BLaER1 (cell line): ENCODE measurements around the gene MAP3K9.

Experiments
- H3K27ac ChIP-seq: shearing (Covaris generic); formaldehyde crosslinking; 2 replicates; pipeline ENCODE4 v1.8.1; 2022
- H3K27me3 ChIP-seq: shearing (Covaris generic); formaldehyde crosslinking; 2 replicates; pipeline ENCODE4 v1.8.1; 2022
- H3K36me3 ChIP-seq: shearing (Covaris generic); formaldehyde crosslinking; 2 replicates; pipeline ENCODE4 v1.8.1; 2022
- H3K4me1 ChIP-seq: shearing (Covaris generic); formaldehyde crosslinking; 2 replicates; pipeline ENCODE4 v1.8.1; 2022
- H3K4me2 ChIP-seq: shearing (Covaris generic); formaldehyde crosslinking; 2 replicates; pipeline ENCODE4 v1.8.1; 2022
- H3K4me3 ChIP-seq: shearing (Covaris generic); formaldehyde crosslinking; 2 replicates; pipeline ENCODE4 v1.8.1; 2022
- H3K9ac ChIP-seq: shearing (Covaris generic); formaldehyde crosslinking; 2 replicates; pipeline ENCODE4 v1.8.1; 2022
- H3K9me3 ChIP-seq: shearing (Covaris generic); formaldehyde crosslinking; 2 replicates; pipeline ENCODE4 v1.8.1; 2022
- H4K20me1 ChIP-seq: shearing (Covaris generic); formaldehyde crosslinking; 2 replicates; pipeline ENCODE4 v1.8.1; 2022
- Cebpa-rat ChIP-seq: shearing (Covaris generic); IDR thresholded peaks from 2 replicates; pipeline ENCODE4 v1.8.1; 2022

The MAP3K9 gene

DNA sequence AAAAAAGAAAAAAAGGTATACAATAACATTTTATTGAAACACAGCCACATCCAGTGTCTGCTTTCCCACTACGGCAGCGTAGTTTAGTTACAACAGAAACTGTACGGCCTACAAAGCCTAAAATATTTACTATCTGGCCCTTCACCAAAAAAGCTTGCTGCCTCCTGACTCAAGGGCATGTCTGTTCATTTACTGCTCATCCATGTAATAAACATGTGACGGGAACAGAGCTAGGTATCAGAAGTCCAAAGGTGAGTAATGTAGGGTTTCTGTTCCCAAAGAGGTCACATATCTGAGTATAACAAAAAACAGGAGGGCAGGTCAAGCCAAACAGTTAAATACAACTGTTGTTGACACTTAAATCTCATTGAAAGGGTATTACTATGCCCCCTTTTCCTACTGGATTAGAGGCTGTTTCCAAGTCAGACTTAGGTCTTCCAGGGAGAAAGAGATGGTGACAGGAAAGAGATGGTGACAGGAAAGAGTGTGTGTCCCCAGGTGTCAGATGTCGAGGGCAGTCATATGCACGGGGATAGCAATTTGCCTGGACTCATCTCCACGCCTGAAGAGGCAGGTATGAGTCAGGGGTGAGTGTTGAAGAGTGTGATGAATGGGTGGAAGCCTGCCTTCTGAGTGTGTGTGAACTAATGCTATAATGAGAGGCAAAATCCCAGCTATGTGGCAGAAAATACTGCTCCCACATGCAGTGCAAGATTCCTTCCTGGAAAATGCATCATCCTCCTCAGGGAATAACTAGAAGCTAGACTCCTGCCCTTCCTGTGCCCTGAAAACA lies 77.7 kb downstream of the MAP3K9 start:
- TF ChIP-seq Cebpa-rat = no peak
- Histone ChIP-seq H3K9me3 (no peaks in the 10 kb centered on the region), H3K27me3 (no peaks in the 10 kb centered on the region), H3K36me3 (peaks cover 31% of the 10 kb centered on the region; the same call in 1 of the 2 replicates), H3K27ac (no peak overlapping the region), H3K9ac (no peak overlapping the region), H4K20me1 (no peaks in the 10 kb centered on the region), H3K4me1 (peaks cover 20% of the 10 kb centered on the region), H3K4me2 (no peak overlapping the region), H3K4me3 (no peak overlapping the region)

DNA sequence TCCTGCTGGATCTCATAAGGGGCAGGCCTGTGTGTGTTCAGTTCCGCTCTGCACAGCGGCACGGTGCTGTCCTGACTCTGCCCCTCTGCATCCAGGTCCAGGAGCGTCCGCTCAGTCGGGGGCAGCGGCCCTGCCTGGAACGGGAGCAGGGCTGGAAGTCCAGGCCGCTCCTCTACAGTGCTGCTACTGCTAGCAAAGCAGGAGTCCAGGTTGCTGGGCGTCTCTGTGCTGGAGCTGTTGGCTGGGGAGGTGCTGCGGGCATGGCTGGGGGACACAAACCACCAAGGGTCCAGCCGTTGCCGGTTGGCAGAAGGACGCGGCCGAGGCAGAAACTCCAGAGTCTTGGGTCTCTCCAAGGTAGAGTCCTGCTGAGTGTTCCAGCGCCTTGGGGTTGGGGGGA lies 78.9 kb downstream of the MAP3K9 start:
- Histone ChIP-seq H3K36me3 (peaks cover 31% of the 10 kb centered on the region; the same call in 1 of the 2 replicates), H4K20me1 (no peaks in the 10 kb centered on the region), H3K27ac (no peak overlapping the region), H3K4me2 (no peak overlapping the region), H3K4me3 (no peak overlapping the region), H3K27me3 (no peaks in the 10 kb centered on the region), H3K4me1 (peaks cover 30% of the 10 kb centered on the region), H3K9ac (no peak overlapping the region), H3K9me3 (no peaks in the 10 kb centered on the region)
- no peak for TF ChIP-seq Cebpa-rat

DNA sequence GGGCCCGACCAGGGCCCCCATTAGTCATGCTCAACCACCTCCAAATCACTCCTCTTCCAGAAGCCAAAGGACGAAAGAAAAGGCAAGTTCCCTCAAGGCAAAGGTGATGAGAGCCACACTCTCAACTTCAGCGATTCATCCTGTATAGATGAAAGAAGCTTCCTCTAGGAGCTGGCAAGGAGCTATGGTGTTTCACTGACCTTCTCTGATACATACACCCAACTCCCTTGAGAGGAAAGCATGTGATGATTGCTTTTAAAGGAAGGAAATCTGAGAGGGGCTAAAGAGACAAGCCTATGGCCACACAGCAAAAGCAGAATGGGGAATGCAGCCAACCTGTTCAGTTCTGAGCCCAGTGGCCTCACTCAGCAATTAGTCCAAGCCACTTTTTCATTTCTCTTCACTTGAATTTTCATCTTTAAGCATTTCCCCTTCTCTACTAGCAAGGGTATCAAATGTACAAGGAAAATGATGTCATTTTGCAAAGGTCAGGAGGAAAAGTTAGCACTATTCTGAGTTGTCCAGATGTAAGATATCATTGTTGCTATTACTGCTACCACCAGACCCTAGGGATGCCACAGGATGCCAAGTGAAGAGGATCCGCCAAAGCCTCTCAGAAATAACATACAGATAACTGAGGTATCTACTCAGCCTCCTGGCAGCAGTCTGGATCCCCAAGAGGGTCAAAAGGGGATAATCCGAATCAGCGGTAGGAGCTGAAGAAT lies 82.5 kb downstream of the MAP3K9 start:
- H3K4me3 ChIP-seq = no peak overlapping the region
- no peaks in the 10 kb centered on the region for H3K9me3 ChIP-seq
- H3K36me3 ChIP-seq = peaks cover 9% of the 10 kb centered on the region; the same call in 1 of the 2 replicates
- H3K9ac ChIP-seq = peak overlapping the region; percentile 0; the same call in 1 of the 2 replicates
- no peaks in the 10 kb centered on the region for H4K20me1 ChIP-seq
- H3K4me1 ChIP-seq = peaks cover 30% of the 10 kb centered on the region
- no peaks in the 10 kb centered on the region for H3K27me3 ChIP-seq
- TF ChIP-seq Cebpa-rat = no peak
- peak overlapping the region; percentile 85 for H3K4me2 ChIP-seq
- peak overlapping the region; percentile 52 for H3K27ac ChIP-seq

DNA sequence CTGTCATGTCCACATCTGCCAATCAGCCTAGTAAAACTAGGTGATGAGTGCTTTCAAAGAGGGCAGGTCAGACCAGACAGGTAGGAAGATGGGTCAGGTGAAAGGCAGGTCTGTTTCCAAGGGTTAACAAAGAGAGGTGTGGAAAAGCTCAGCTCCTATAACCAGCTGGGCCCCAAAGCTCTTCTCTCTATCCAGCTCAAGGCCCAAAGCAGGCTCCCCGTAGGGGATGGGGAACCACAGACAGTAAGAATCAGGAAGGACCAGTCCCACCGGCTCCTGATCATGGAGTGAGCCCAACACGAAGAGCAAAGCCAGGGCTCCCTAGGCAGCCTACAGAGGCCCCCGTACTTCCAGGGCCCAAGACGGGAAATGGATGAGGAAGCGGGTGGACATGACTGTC lies 84.4 kb downstream of the MAP3K9 start:
- Histone ChIP-seq H3K4me1 (peaks cover 30% of the 10 kb centered on the region), H3K36me3 (peaks cover 3% of the 10 kb centered on the region; the same call in 1 of the 2 replicates), H3K9ac (no peak overlapping the region), H3K9me3 (no peaks in the 10 kb centered on the region), H3K4me3 (no peak overlapping the region), H4K20me1 (no peaks in the 10 kb centered on the region), H3K27me3 (no peaks in the 10 kb centered on the region), H3K4me2 (no peak overlapping the region), H3K27ac (no peak overlapping the region)
- no peak for TF ChIP-seq Cebpa-rat

DNA sequence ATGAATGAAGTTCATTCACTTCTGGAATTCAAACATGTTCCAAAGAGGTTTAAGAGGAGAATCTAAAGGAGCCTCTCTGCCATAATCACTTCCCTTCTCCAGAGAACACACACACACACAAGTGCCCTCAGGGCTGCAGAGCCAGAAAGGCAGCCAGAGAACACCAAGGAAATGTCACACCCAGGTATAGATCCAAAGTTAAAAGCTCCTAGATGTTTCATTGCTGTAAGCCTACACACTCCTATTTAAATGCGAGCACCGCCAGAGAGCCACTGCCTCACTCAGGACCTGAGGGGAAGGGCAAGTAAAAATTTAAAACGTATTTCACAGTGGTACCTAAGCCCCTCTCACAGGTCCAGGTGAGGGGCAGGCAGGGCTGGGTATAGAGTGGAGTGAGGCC lies 85.2 kb downstream of the MAP3K9 start:
- no peak overlapping the region for H3K9ac ChIP-seq

DNA sequence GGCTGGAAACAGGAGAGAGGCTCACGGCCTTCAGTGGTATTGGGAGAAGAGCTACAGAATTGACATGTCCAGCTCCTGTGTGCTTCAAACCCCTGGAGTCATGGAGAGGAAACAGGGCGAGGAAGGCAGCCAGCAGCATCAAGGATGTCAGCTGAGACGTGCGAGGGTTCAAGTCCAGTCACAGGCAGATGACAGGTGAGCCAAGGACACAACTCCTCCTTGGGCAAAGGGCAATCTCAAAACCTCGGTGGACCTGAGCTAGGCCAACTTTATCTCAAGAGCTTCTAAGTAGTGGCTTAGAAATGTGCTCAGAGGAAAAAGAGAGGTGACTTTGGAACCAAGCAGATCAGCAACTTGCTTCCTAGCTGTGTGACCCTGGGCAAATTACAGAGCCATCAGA lies 86.0 kb downstream of the MAP3K9 start:
- no peak overlapping the region for H3K4me2 ChIP-seq
- H3K27ac ChIP-seq = no peak overlapping the region
- no peaks in the 10 kb centered on the region for H3K27me3 ChIP-seq
- no peak overlapping the region for H3K9ac ChIP-seq
- no peaks in the 10 kb centered on the region for H3K9me3 ChIP-seq
- H3K4me1 ChIP-seq = peaks cover 27% of the 10 kb centered on the region
- H3K36me3 ChIP-seq = no peaks in the 10 kb centered on the region
- H4K20me1 ChIP-seq = no peaks in the 10 kb centered on the region
- TF ChIP-seq Cebpa-rat = no peak
- H3K4me3 ChIP-seq = no peak overlapping the region

More for the DNA sequence above, 85.2 kb downstream of the MAP3K9 start:
- TF ChIP-seq Cebpa-rat = no peak
- Histone ChIP-seq H3K27me3 (no peaks in the 10 kb centered on the region), H3K36me3 (no peaks in the 10 kb centered on the region), H3K27ac (no peak overlapping the region), H3K4me3 (no peak overlapping the region), H4K20me1 (no peaks in the 10 kb centered on the region), H3K4me2 (no peak overlapping the region), H3K9me3 (no peaks in the 10 kb centered on the region), H3K4me1 (peaks cover 30% of the 10 kb centered on the region)

DNA sequence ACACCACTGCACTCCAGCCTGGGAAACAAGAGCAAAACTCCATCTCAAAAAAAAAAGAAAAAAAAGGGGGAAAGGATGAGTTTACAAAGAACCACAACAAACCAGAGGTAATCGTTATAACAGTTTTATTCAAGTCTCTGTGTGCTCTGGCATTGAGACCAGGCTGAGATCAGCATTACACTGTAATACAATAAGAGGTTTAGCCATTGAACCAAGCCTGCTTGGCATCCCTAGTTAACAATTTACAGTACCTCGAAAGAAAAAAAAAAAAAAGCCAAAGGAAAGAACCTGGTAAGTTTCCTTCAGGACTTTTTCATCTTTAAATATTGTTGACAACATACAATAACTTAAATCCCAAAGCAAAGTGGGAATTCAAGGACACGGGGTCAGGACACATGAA lies 86.9 kb downstream of the MAP3K9 start:
- Histone ChIP-seq H4K20me1 (no peaks in the 10 kb centered on the region), H3K27ac (no peak overlapping the region), H3K36me3 (no peaks in the 10 kb centered on the region), H3K4me3 (no peak overlapping the region), H3K4me1 (peaks cover 18% of the 10 kb centered on the region), H3K9me3 (no peaks in the 10 kb centered on the region), H3K4me2 (no peak overlapping the region), H3K9ac (no peak overlapping the region), H3K27me3 (no peaks in the 10 kb centered on the region)
- TF ChIP-seq Cebpa-rat = no peak

DNA sequence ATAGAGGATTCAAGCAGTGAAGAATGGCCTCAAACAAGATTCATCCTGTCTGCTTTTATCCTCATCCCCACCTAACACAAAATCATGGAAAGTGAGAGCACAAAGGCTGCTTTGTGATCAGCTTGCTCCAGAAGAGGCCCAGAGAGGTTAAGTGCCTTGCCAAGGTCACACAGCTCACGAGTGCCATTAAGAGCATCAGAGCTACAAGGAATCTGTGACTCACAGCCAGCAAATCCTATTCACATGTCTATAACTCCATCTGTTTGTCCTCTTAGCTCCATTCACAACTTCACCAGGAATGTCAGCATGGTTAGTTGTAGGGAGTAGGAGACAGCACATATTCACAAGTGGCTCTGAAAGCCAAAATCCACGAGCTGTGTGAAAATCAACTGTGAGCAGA lies 87.8 kb downstream of the MAP3K9 start:
- no peak overlapping the region for H3K9ac ChIP-seq
- no peaks in the 10 kb centered on the region for H4K20me1 ChIP-seq
- H3K36me3 ChIP-seq = no peaks in the 10 kb centered on the region
- H3K27ac ChIP-seq = no peak overlapping the region
- no peaks in the 10 kb centered on the region for H3K27me3 ChIP-seq
- H3K9me3 ChIP-seq = no peaks in the 10 kb centered on the region
- no peak for TF ChIP-seq Cebpa-rat
- H3K4me1 ChIP-seq = peaks cover 9% of the 10 kb centered on the region
- H3K4me2 ChIP-seq = no peak overlapping the region
- no peak overlapping the region for H3K4me3 ChIP-seq

DNA sequence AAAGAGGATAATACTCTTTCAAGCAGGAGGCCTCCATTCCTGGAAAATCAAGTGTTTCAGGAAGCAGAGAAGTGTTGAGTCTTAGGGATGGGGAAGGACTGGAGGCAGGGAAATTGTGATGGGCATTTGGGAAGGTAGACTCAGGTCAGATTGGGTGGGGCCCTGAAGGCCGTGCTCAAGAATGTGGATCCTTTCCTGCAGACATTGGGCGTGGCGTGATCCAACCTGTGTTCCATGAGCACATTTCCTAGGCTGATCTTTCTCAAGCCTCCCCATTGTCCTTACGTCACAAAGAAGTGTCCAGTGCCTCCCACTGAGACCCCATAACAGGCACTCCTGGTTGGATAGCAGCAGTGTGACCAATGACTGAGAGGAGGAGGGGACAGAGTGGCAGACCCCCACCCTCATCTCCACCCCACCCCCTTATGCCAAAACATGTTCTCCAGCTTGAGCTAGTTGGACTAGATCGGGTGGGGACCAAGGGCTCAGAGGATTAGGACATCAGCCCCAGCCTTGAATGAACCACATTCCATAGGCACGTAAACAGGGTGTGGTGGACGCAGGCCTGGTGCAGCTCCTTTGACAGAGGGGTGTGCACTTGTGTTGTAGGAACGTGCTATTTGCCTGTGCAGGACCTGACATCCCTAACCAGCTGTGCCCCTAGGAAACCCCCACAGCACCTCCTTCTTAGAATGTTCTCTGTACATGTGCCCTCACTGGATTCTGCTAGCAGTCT lies 90.8 kb downstream of the MAP3K9 start:
- no peaks in the 10 kb centered on the region for H3K36me3 ChIP-seq
- H3K9ac ChIP-seq = no peak overlapping the region
- no peak for TF ChIP-seq Cebpa-rat
- H3K27ac ChIP-seq = no peak overlapping the region
- no peak overlapping the region for H3K4me3 ChIP-seq
- H3K27me3 ChIP-seq = no peaks in the 10 kb centered on the region
- H3K4me1 ChIP-seq = no peaks in the 10 kb centered on the region
- no peaks in the 10 kb centered on the region for H3K9me3 ChIP-seq
- H3K4me2 ChIP-seq = no peak overlapping the region
- no peaks in the 10 kb centered on the region for H4K20me1 ChIP-seq

DNA sequence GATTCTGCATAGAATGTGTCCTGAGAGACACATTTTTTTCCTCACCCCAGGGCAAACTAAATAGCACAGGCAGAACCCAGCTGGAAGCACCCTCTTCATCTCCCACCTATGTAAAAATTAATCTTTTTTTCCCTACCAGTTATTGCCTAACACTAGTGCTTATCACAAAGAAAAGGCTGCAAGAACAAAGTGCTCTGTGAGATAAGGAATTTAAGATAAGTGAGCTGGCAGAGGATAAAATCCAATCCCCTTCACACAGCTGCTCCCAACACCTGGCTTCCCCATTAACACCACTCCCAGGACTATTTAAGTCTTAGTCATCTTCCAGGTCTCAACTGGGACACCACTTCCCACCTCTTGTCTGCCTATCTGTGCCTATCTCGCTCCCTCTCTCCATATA lies 92.4 kb downstream of the MAP3K9 start:
- Histone ChIP-seq H3K27me3 (no peaks in the 10 kb centered on the region), H4K20me1 (no peaks in the 10 kb centered on the region), H3K4me2 (no peak overlapping the region), H3K27ac (no peak overlapping the region), H3K4me3 (no peak overlapping the region), H3K4me1 (no peaks in the 10 kb centered on the region), H3K9me3 (no peaks in the 10 kb centered on the region), H3K9ac (no peak overlapping the region), H3K36me3 (no peaks in the 10 kb centered on the region)
- no peak for TF ChIP-seq Cebpa-rat
